LNCAP (cell line): ENCODE data around the gene SPATA2.
A peak's percentile ranks its signal among the peaks of the same experiment; 100 is the strongest.

Experiments used
- TF ChIP-seq, protein P1 (sequence below): fragments of 450-650 bp; IDR thresholded peaks from 2 replicates; pipeline ENCODE4 v1.5.1; 2017; ENCODE audit warnings: mild to moderate bottlenecking

The SPATA2 gene

DNA sequence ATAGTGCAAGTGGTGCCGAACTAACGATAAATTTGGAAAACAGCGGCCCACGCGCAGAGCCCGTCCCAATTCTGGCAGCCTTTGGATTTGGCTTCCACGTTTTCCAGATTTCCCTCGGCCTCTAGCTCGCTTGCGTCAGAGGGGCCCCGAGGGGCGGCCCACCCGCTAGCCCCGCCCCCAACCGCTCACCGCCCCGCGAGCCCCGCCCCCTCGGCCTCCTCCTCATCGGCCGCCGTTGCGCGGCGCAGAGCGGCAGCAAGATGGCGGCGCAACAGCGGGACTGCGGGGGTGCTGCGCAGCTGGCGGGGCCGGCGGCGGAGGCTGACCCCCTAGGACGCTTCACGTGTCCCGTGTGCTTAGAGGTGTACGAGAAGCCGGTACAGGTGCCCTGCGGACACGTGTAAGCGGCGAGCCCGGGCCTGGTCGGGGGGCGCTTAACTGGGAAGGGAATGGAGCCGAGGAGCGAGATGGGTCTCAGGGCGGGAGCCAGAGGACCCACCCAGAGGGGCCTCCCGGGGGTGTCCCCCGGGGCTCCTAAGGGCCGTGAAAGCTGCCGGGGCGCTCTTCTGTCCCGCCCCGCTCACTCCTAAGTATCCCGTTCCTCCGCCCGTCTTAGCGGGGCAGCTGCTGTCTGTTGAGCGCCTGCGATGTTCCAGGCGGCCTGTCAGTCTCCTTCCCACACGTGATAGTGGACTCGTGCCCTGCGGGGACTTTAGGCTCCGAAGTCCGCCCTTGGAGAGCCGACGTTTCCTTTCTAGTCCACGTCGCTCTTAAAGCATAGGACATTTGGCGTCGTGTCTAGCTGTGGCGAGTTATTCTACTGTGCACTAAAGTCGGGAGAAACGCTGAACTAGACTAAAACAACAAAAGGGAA lies 21.1 kb upstream of the SPATA2 start, which contains the start of gene RNF114:
RNF114 (plus strand) TSS at position 245 of the 874 bp plus-strand sequence; CDS start at position 261, 16 bp downstream.
- TF ChIP-seq, protein P1, sequence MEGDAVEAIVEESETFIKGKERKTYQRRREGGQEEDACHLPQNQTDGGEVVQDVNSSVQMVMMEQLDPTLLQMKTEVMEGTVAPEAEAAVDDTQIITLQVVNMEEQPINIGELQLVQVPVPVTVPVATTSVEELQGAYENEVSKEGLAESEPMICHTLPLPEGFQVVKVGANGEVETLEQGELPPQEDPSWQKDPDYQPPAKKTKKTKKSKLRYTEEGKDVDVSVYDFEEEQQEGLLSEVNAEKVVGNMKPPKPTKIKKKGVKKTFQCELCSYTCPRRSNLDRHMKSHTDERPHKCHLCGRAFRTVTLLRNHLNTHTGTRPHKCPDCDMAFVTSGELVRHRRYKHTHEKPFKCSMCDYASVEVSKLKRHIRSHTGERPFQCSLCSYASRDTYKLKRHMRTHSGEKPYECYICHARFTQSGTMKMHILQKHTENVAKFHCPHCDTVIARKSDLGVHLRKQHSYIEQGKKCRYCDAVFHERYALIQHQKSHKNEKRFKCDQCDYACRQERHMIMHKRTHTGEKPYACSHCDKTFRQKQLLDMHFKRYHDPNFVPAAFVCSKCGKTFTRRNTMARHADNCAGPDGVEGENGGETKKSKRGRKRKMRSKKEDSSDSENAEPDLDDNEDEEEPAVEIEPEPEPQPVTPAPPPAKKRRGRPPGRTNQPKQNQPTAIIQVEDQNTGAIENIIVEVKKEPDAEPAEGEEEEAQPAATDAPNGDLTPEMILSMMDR, result no peak

DNA sequence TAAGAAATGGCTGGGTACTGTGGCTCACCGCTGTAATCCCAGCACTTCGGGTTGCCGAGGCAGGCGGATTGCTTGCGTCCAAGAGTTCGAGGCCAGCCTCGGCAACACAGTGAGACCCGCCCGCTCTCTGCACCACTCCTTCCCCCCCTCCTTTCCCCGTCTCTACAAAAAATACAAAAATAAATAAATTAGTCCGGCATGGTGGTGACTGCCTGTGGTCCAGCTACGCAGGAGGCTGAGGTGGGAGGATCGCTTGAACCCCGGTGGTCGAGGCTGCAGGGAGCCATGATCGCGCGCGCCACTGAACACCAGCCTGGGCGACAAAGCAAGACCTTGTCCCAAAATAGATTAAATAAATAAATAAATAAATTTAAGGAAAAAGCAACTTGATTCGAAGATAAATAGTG lies 20.4 kb upstream of the SPATA2 start:
- TF ChIP-seq, protein P1, result no peak

DNA sequence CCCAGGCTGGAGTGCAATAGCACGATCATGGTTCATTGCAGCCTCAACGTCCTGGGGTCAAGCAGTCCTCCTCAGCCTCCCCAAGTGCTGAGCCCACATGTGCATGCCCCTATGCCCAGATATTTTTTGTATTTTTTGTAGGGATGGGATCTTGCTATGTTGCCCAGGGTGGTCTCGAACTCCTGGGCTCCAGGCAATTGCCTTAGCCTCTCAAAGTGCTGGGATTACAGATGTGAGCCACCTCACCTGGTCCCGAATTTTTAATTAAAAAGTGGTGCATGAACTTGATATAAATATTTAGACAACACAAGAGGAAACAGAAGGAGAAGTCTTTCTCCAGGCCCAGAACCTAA lies 13.8 kb upstream of the SPATA2 start:
- TF ChIP-seq, protein P1, result no peak

DNA sequence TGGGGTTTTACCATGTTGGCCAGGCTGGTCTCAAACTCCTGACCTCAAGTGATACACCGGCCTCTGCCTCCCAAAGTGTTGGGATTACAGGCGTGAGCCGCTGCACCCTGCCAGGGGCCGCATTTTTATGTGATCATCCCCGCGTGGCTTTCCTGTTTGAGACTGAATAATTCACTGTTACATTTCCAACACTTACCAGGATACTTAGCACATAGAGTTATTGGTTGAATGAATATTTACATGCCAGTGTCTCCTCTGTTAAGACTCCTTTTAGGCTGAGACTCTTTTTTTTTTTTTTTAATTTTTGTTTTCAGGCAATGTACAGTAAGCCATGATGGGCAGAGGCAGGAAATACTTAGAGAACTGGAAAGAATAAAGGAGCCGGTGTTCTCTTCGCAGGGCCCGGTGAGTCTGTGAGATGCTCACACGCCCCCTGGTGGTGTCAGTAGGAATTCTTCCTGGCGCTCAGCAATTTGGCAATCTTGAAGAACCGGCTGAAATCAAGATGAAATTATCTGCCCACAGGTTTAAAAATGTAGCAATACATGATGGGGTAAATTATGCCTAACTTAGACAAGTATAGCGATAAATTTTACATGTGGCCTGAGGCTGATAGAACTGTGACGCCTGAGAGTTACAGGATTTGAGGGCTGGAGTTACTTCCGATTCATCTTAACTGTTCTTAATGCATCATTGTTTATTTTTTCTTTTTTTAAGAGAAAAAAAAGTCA lies 13.2 kb upstream of the SPATA2 start:
- TF ChIP-seq, protein P1, result peak; percentile 89

DNA sequence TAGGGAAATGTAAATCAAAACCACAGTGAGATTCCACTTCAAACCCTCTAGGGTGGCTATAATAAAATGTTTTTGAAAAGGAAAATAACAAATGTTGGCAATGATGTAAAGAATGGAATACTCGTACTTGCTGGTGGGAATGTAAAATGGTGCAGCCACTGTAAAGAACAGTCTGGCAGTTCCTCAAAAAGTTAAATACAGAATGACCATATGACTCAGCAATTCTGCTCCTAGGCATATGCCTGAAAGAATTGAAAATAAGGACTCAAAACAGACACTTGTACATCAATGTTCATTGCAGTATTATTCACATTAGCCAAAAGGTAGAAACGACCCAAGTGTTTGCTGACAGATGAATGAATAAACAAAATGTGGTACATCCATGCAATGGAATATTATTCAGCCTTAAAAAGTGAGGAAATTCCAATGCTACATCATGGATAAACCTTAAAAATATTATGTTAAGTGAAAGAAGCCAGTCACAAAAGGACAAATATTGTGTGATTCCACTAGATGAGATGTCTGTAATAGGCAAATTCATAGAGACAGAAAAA lies 10.6 kb upstream of the SPATA2 start:
- TF ChIP-seq, protein P1, result no peak

DNA sequence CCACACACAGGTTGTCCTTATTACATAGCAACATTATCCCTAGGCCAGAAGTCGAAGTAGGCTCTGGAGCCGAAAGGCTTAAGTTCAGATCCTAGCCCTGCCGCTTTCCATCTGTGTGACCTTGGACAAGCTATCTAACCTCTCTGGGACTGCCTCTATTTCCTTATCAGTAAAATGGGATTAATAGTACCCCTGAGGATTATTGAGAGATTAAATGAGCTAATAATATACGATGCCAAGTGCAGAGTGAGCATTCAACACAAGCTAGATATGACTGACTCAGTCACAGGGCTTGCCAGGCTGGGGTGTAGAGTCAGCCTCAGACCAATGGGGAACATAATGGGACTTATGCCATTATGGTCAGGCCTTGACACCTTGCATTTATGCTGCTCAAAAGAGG lies 8.9 kb upstream of the SPATA2 start:
- TF ChIP-seq, protein P1, result no peak

DNA sequence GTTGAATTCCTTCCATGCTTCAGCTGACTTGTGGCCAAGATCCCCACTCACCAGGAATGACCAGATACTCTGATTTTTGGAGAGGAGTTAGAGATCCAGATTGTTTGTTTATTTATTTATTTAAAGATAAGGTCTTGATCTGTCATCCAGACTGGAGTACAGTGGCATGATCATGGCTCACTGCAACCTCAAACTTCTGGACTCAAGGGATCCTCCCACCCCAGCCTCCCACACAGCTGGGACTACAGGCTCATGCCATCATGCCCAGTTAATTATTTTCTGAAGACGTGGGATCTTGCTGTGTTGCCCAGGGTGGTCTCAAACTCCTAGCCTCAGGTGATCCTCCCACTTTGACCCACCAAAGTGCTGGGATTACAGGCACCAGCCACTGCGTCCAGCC lies 4.1 kb upstream of the SPATA2 start:
- TF ChIP-seq, protein P1, result no peak
